K562 (cell line): Measurements from ENCODE around the gene XKR7. TPM values are rescaled to one million over a fixed set of nuclear protein-coding genes. Genes with fewer than 3 reads are reported as not detected.

Source experiments
- ATAC-seq: fragments of 200-7000 bp; cut with Tn5 transposase; 3 replicates; pipeline ENCODE4 v1.9.1; 2020; ENCODE audit warnings: moderate library complexity
- BruUV-seq: library from RNA; stranded (reverse); fragments of 400-500 nt; replicated peaks from 2 replicates; lab custom pipeline; 2021; lab: Mats Ljungman, UMichigan
- CTCF ChIA-PET: fragments of 300-600 bp; formaldehyde crosslinking; extraction: SDS; loops from one replicate; lab custom pipeline; 2021; ENCODE audit warnings: low intra/inter-chr PET ratio; lab: Yijun Ruan, JAX
- POLR2A ChIA-PET: fragments of 300-600, 350-650 bp; sonication (Branson Sonifier 250); formaldehyde crosslinking; extraction: SDS; loops from one replicate; lab custom pipeline; 2021; ENCODE audit warnings: antibody characterized with exemption, inconsistent platforms; lab: Yijun Ruan, JAX
- DNase-seq, 4 experiments: peaks; one replicate each; pipeline versions ENCODE4 v3.0.0 to v3.0.0-alpha.2; 2011 to 2018; ENCODE audit warnings: low spot score in 3 of 4, mixed read lengths in 3 of 4; ENCODE audit errors: extremely low read depth in 1 of 4
- FAIRE-seq: peaks from 2 replicates; lab custom pipeline; 2011; peaks lifted over from hg19 to GRCh38; lab: Jason Lieb, UNC
- H2AFZ ChIP-seq: 2 replicates; pipeline ENCODE4 v1.6.0; 2011; ENCODE audit warnings: low read depth, low read length, control low read depth, inconsistent platforms
- H3K27ac ChIP-seq: fragments of 200-600 bp; 3 replicates; pipeline ENCODE4 v1.8.0; 2011; ENCODE audit warnings: low read depth, mild to moderate bottlenecking, control low read depth, inconsistent platforms, low read length, moderate library complexity, mixed read lengths; ENCODE audit errors: extremely low read depth
- H3K27me3 ChIP-seq, 2 experiments: fragments of 300-600 bp in 1 of 2; 2 replicates in 1 of 2; 3 replicates in 1 of 2; pipeline versions ENCODE4 v1.6.0 to v1.8.0; 2011; ENCODE audit warnings: inconsistent platforms in 2 of 2, low read length in 2 of 2, mild to moderate bottlenecking in 1 of 2, mixed read lengths in 1 of 2, moderate library complexity in 1 of 2; ENCODE audit not compliant: control insufficient read depth in 2 of 2, insufficient read depth in 2 of 2
- H3K36me3 ChIP-seq: fragments of 300-600 bp; 3 replicates; pipeline ENCODE4 v1.8.0; 2011; ENCODE audit warnings: mild to moderate bottlenecking, low read length, inconsistent platforms; ENCODE audit not compliant: control insufficient read depth, insufficient read depth
- H3K4me1 ChIP-seq, 2 experiments: fragments of 200-600 bp in 1 of 2; replicated peaks in 1 of 2; 2 replicates in 1 of 2; 3 replicates in 1 of 2; pipeline versions ENCODE4 v1.5.1 to v1.8.0; 2011; ENCODE audit warnings: inconsistent platforms in 2 of 2, low read length in 2 of 2, mild to moderate bottlenecking in 1 of 2, mixed read lengths in 1 of 2, moderate library complexity in 1 of 2; ENCODE audit not compliant: control insufficient read depth in 2 of 2, insufficient read depth in 2 of 2
- H3K4me2 ChIP-seq: 2 replicates; pipeline ENCODE4 v1.6.1; 2011; ENCODE audit warnings: low read length, control low read depth, inconsistent platforms, mixed read lengths; ENCODE audit not compliant: insufficient read depth
- H3K4me3 ChIP-seq: fragments of 200-600 bp; sonication (generic), shearing (Covaris generic); 2 replicates; pipeline ENCODE4 v1.5.1; 2016; ENCODE audit warnings: control low read depth, inconsistent platforms
- H3K79me2 ChIP-seq: fragments of 200-600 bp; 3 replicates; pipeline ENCODE4 v1.8.0; 2011; ENCODE audit warnings: low read length, inconsistent platforms; ENCODE audit not compliant: control insufficient read depth, insufficient read depth
- H3K9ac ChIP-seq, 2 experiments: 2 replicates each; pipeline versions ENCODE4 v1.6.0 to v1.6.1; 2011; ENCODE audit warnings: low read depth in 2 of 2, low read length in 2 of 2, control low read depth in 1 of 2, inconsistent platforms in 1 of 2, mild to moderate bottlenecking in 1 of 2, mixed read lengths in 1 of 2; ENCODE audit not compliant: insufficient read depth in 1 of 2
- H3K9me1 ChIP-seq: one replicate; pipeline ENCODE4 v1.6.0; 2011; ENCODE audit warnings: inconsistent platforms, mild to moderate bottlenecking, low read length, moderate library complexity; ENCODE audit not compliant: control insufficient read depth, insufficient read depth
- H3K9me3 ChIP-seq: replicated peaks from 2 replicates; pipeline ENCODE4 v1.5.1; 2011; ENCODE audit warnings: low read depth, low read length, inconsistent platforms; ENCODE audit not compliant: control insufficient read depth, insufficient read depth
- H4K20me1 ChIP-seq: replicated peaks from 2 replicates; pipeline ENCODE4 v1.6.1; 2011; ENCODE audit warnings: low read length, inconsistent platforms, mixed read lengths; ENCODE audit not compliant: control insufficient read depth, insufficient read depth
- ARNT ChIP-seq, 2 experiments: fragments of 450-650 bp; IDR thresholded peaks; 2 replicates each; pipeline ENCODE4 v1.6.1; 2016; ENCODE audit warnings: mild to moderate bottlenecking in 1 of 2
- BHLHE40 ChIP-seq: IDR thresholded peaks from 2 replicates; pipeline ENCODE4 v1.6.1; 2011; ENCODE audit warnings: low read length, improper control_type of control experiment
- CHAMP1 ChIP-seq: fragments of 450-650 bp; IDR thresholded peaks from 2 replicates; pipeline ENCODE4 v1.6.1; 2016; ENCODE audit warnings: mild to moderate bottlenecking
- DACH1 ChIP-seq: fragments of 450-650 bp; IDR thresholded peaks from 2 replicates; pipeline ENCODE4 v1.6.1; 2018; ENCODE audit not compliant: partially characterized antibody
- KHSRP ChIP-seq: fragments of 450-650 bp; IDR thresholded peaks from 2 replicates; pipeline ENCODE4 v1.6.1; 2017
- MTA2 ChIP-seq: fragments of 450-650 bp; IDR thresholded peaks from 2 replicates; pipeline ENCODE4 v1.6.1; 2016; ENCODE audit warnings: low read depth
- MYNN ChIP-seq, 2 experiments: sonication (generic); formaldehyde crosslinking in 1 of 2; IDR thresholded peaks; 2 replicates each; pipeline versions ENCODE4 v1.5.0 to v1.6.1; 2016 to 2020; ENCODE audit warnings: antibody characterized with exemption in 1 of 2, missing genetic modification reagents in 1 of 2
- PTRF ChIP-seq: fragments of 450-650 bp; IDR thresholded peaks from 2 replicates; pipeline ENCODE4 v1.6.1; 2016; ENCODE audit warnings: mild to moderate bottlenecking, missing genetic modification characterization, missing compliant biosample characterization
- SREBF2 ChIP-seq: sonication (generic); formaldehyde crosslinking; IDR thresholded peaks from 2 replicates; pipeline ENCODE4 v1.4.0; 2020; ENCODE audit warnings: mild to moderate bottlenecking, missing genetic modification reagents
- SUPT5H ChIP-seq: fragments of 450-650 bp; IDR thresholded peaks from 2 replicates; pipeline ENCODE4 v1.6.1; 2016
- THAP12 ChIP-seq: fragments of 250-450 bp; sonication (Bioruptor Pico); IDR thresholded peaks from 2 replicates; pipeline ENCODE4 v1.9.0; 2021; ENCODE audit warnings: mild to moderate bottlenecking, inconsistent platforms
- USF1 ChIP-seq: sonication (generic); formaldehyde crosslinking; IDR thresholded peaks from 2 replicates; pipeline ENCODE4 v1.9.0; 2022; ENCODE audit warnings: mild to moderate bottlenecking, missing genetic modification reagents
- ZFP36 ChIP-seq: fragments of 150-350 bp; IDR thresholded peaks from 2 replicates; pipeline ENCODE4 v1.6.1; 2018; ENCODE audit warnings: low read length, low read depth; ENCODE audit not compliant: partially characterized antibody
- ZFP91 ChIP-seq: sonication (generic); formaldehyde crosslinking; IDR thresholded peaks from 2 replicates; pipeline ENCODE4 v1.8.0; 2022; ENCODE audit warnings: mild to moderate bottlenecking, missing genetic modification reagents
- ZNF282 ChIP-seq: sonication (generic); formaldehyde crosslinking; IDR thresholded peaks from 2 replicates; pipeline ENCODE4 v1.8.1; 2023; ENCODE audit warnings: missing genetic modification reagents
- ZNF347 ChIP-seq: fragments of 450-650 bp; formaldehyde crosslinking; IDR thresholded peaks from 2 replicates; pipeline ENCODE4 v1.4.0; 2020; ENCODE audit warnings: low read depth, mild to moderate bottlenecking, moderate library complexity
- WGBS: fragments of 100-300 bp; shearing (Covaris generic); methylation state at CpG from one replicate; pipeline ENCODE4 v1.1.6; 2016; ENCODE audit warnings: low coverage, mixed read lengths; ENCODE audit not compliant: insufficient coverage; ENCODE audit errors: missing lambda C conversion rate; 5-methylcytosine and 5-hydroxymethylcytosine counted together
- in situ Hi-C: fragments of 300-500 bp; cut with MboI; formaldehyde crosslinking; loops from 4 replicates; pipeline ENCODE4 v1.15.0; 2018; ENCODE audit warnings: inconsistent platforms, mixed read lengths
- intact Hi-C: fragments of 100-400 bp; cut with micrococcal nuclease; formaldehyde crosslinking; loops from 2 replicates; pipeline ENCODE4 v1.14.2; 2022
- polyA plus RNA-seq, 8 experiments: library from polyadenylated mRNA; depleted of rRNA in 4 of 8; stranded (reverse) in 5 of 8; unstranded in 3 of 8; fragments of >200 nt; fragmentation: Nextera tagmentation in 2 of 8; fragmentation: Illumina TruSeq in 1 of 8; extraction: Ambion mirVana in 2 of 8; extraction: Trizol in 1 of 8; gene quantifications; 2 replicates each; pipeline versions ENCODE4 v1.2.1 to v1.2.3, GENCODE V29; 2011 to 2014; ENCODE audit warnings: inconsistent platforms in 1 of 8, missing spikeins in 1 of 8
- total RNA-seq, 7 experiments: library from RNA; depleted of rRNA in 6 of 7; stranded (reverse); fragments of >200 nt in 6 of 7; fragmentation: Illumina TruSeq in 2 of 7; extraction: Trizol in 2 of 7; gene quantifications; 2 replicates each; pipeline versions ENCODE4 v1.2.1 to v1.2.3, GENCODE V29; 2011 to 2021; ENCODE audit warnings: low replicate concordance in 1 of 7

Gene XKR7
- total and polyA plus RNA-seq, 9 of the 15 experiments (the other 6 are each of a cell fraction or from before 2014, with no cell fraction given): 0.02 TPM; not detected in 8

GRCh38 chr20:31930779-31931178 lies 37.2 kb upstream of the XKR7 start:
- POLR2A ChIA-PET: no interaction called here
- ATAC-seq (no peak), FAIRE-seq (no peak), DNase-seq (no peak)
- CTCF ChIA-PET: no interaction called here
- Histone ChIP-seq H3K27ac (no peak overlapping the region), H3K36me3 (no peaks in the 10 kb centered on the region), H3K79me2 (no peaks in the 10 kb centered on the region), H3K9me1 (no peaks in the 10 kb centered on the region), H3K4me1 (peaks cover 0 to 3% of the 10 kb centered on the region in 2 experiments; a peak in 1 of 5 replicates), H3K4me2 (no peak overlapping the region), H3K9me3 (no peaks in the 10 kb centered on the region), H3K27me3 (peaks cover 4 to 27% of the 10 kb centered on the region in 2 experiments; a peak in 3 of 5 replicates), H3K4me3 (no peak overlapping the region), H4K20me1 (peaks cover 17% of the 10 kb centered on the region), H3K9ac (no peak overlapping the region), H2AFZ (no peak overlapping the region)
- 10% methylated on average over 5 of the region's 5 CpGs for WGBS
- intact Hi-C loops: no loop called here
- no TSS peak for BruUV-seq
- in situ Hi-C loops: no loop called here
- TF ChIP-seq DACH1 (no peak), BHLHE40 (no peak), MYNN (IDR thresholded peaks at IDR 0.05) (no peak), MYNN (CRISPR knock-in tag; IDR thresholded peaks at IDR 0.05) (no peak), USF1 (CRISPR knock-in tag) (no peak), PTRF (tag) (no peak), SUPT5H (no peak), ZNF347 (CRISPR knock-in tag) (no peak), SREBF2 (CRISPR knock-in tag) (no peak), ARNT (IDR thresholded peaks at IDR 0.05) (no peak), ZFP91 (CRISPR knock-in tag) (no peak), THAP12 (CRISPR knock-in tag) (no peak), ZFP36 (no peak), CHAMP1 (no peak), ZNF282 (CRISPR knock-in tag) (no peak), MTA2 (no peak), KHSRP (no peak)
